Mucosa of stomach (tissue), 1 donor: ENCODE results near the gene GRIP2.

Source experiments
- H3K27me3 ChIP-seq: one replicate; pipeline ENCODE4 v1.7.0; 2013; ENCODE audit warnings: mild to moderate bottlenecking, low read length; ENCODE audit not compliant: control insufficient read depth, insufficient read depth
- H3K36me3 ChIP-seq: one replicate; pipeline ENCODE4 v1.7.0; 2013; ENCODE audit warnings: low read length; ENCODE audit not compliant: control insufficient read depth, insufficient read depth
- H3K4me1 ChIP-seq: one replicate; pipeline ENCODE4 v1.7.0; 2013; ENCODE audit warnings: mild to moderate bottlenecking, low read length; ENCODE audit not compliant: control insufficient read depth, insufficient read depth
- H3K4me3 ChIP-seq: one replicate; pipeline ENCODE4 v1.7.0; 2013; ENCODE audit warnings: low read length
- H3K9ac ChIP-seq: one replicate; pipeline ENCODE4 v1.7.0; 2013; ENCODE audit warnings: mild to moderate bottlenecking, low read length, moderate library complexity
- H3K9me3 ChIP-seq: one replicate; pipeline ENCODE4 v1.7.0; 2013; ENCODE audit warnings: mild to moderate bottlenecking, low read length, moderate library complexity; ENCODE audit not compliant: control insufficient read depth
- donor health status: Pancreatic carcinoma.

Gene GRIP2

GRCh38 chr3:14480207-14481017 is 59.7 kb downstream of the GRIP2 start:
- H3K36me3 ChIP-seq, result peaks cover 13% of the 10 kb centered on the region
- H3K9me3 ChIP-seq, result no peaks in the 10 kb centered on the region
- H3K4me1 ChIP-seq, result peaks cover 4% of the 10 kb centered on the region
- H3K4me3 ChIP-seq, result no peak overlapping the region
- H3K9ac ChIP-seq, result no peak overlapping the region
- H3K27me3 ChIP-seq, result no peaks in the 10 kb centered on the region

DNA sequence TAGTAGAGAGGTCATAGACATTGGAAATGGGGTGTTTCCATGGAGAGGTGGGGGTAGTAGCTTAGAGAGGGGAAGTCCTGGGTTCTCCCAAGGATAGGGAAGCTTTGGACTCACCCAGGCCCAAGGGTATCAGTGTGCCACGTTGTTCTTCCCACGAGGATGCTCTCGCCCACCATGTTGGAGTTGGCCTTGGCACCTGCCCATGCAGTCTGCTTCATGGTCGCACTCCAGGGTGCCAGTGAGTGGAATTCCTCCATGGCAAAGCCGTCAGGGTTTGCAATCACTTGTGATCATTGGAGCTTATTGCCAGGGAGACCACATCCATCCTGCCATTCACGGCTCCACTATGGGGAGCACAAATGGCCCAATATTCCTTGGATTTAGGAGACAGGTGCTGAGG is 60.6 kb downstream of the GRIP2 start:
- H3K4me1 ChIP-seq, result peaks cover 4% of the 10 kb centered on the region
- peaks cover 13% of the 10 kb centered on the region for H3K36me3 ChIP-seq
- no peak overlapping the region for H3K9ac ChIP-seq
- no peaks in the 10 kb centered on the region for H3K9me3 ChIP-seq
- H3K4me3 ChIP-seq, result no peak overlapping the region
- H3K27me3 ChIP-seq, result no peaks in the 10 kb centered on the region

- H3K9ac ChIP-seq, result no peak overlapping the region
- no peaks in the 10 kb centered on the region for H3K9me3 ChIP-seq
- H3K36me3 ChIP-seq, result peaks cover 13% of the 10 kb centered on the region
These were observed 61.1 kb downstream of the GRIP2 start for GRCh38 chr3:14478956-14479550.

GRCh38 chr3:14477311-14477935 is 62.7 kb downstream of the GRIP2 start:
- Histone ChIP-seq H3K36me3 (peaks cover 13% of the 10 kb centered on the region), H3K4me3 (no peak overlapping the region), H3K9me3 (no peaks in the 10 kb centered on the region), H3K27me3 (no peaks in the 10 kb centered on the region), H3K9ac (no peak overlapping the region), H3K4me1 (peaks cover 4% of the 10 kb centered on the region)

More at GRCh38 chr3:14478956-14479550, 61.1 kb downstream of the GRIP2 start:
- H3K27me3 ChIP-seq, result no peaks in the 10 kb centered on the region
- H3K4me3 ChIP-seq, result no peak overlapping the region
- H3K4me1 ChIP-seq, result peaks cover 4% of the 10 kb centered on the region

DNA sequence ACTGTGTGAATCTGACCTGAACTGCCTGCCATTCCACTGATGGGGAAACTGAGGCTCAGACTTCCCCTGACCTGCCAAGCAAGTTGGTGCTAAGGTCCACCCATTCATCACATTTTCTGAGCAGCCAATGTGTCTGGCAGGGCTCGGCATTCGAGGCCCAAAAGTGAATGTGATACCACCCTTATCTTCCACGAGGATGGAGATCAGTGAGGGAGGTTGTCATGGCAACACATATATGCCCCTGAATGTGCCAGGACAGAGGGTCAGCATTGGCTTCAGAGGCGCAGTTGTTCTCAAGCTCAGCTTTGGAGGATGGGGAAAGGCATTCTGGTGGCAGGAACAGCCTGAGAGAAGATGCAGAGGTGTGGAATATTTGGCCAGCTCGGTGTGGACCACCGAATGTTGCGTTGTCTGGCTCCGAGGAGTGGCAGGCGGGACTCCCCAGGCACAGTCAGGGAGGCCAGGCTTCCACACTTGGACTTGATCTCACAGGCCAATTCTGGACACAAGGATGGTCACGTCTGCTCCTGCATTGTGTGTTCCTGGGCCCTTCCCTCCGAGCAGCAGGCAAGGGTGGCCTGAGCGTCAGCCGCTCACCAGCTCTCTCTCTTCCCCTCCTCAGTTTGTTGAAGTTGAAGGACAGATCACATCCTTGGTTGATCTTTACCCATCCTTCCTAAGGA is 63.4 kb downstream of the GRIP2 start:
- Histone ChIP-seq H3K9ac (no peak overlapping the region), H3K4me3 (no peak overlapping the region), H3K9me3 (no peaks in the 10 kb centered on the region), H3K36me3 (peaks cover 9% of the 10 kb centered on the region), H3K27me3 (no peaks in the 10 kb centered on the region), H3K4me1 (peaks cover 4% of the 10 kb centered on the region)

- Histone ChIP-seq H3K27me3 (no peaks in the 10 kb centered on the region), H3K4me1 (peaks cover 4% of the 10 kb centered on the region), H3K9ac (no peak overlapping the region), H3K36me3 (peaks cover 7% of the 10 kb centered on the region), H3K4me3 (no peak overlapping the region), H3K9me3 (no peaks in the 10 kb centered on the region)
These were observed 64.5 kb downstream of the GRIP2 start for GRCh38 chr3:14475621-14476020.

DNA sequence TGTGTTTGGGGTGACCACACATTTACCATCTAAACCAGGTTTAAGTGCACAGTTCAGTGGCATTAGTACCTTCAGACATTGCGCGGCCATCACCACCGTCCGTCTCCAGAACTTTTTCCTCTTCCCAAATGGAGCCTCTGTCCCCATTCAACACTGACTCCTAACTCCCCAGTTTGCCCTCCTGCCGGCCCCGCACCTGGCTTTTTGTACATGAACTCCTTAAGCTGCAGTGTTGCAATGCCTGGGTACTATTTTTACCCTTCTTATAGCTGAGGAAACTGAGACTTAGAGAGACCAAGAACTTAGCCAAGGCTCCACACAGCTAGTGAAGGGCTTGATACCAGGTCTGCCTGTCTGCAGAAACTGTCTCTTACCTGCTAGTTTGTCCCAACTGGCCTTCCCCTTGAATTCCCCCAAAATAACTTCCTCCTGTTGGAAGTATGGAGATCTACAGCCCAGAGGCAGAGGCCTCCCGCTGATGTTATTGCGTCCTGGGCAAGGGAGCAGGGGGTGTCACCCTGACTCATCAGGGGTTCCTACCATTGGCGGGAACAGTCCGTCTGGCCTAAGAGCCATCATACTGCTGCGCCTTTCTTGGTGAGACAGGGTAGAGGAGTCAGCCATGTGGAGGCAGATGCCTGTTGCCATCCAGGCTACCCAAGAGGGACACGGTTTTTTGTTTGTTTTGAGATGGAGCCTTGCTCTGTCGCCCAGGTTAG is 65.6 kb downstream of the GRIP2 start:
- Histone ChIP-seq H3K9ac (no peak overlapping the region), H3K4me3 (no peak overlapping the region), H3K36me3 (no peaks in the 10 kb centered on the region), H3K9me3 (no peaks in the 10 kb centered on the region), H3K27me3 (no peaks in the 10 kb centered on the region), H3K4me1 (peaks cover under 1% of the 10 kb centered on the region)

GRCh38 chr3:14473411-14473891 is 66.7 kb downstream of the GRIP2 start:
- Histone ChIP-seq H3K4me1 (no peaks in the 10 kb centered on the region), H3K36me3 (no peaks in the 10 kb centered on the region), H3K4me3 (no peak overlapping the region), H3K9ac (no peak overlapping the region), H3K9me3 (no peaks in the 10 kb centered on the region), H3K27me3 (no peaks in the 10 kb centered on the region)

- Histone ChIP-seq H3K4me1 (no peaks in the 10 kb centered on the region), H3K9ac (no peak overlapping the region), H3K4me3 (no peak overlapping the region), H3K9me3 (no peaks in the 10 kb centered on the region), H3K27me3 (no peaks in the 10 kb centered on the region), H3K36me3 (no peaks in the 10 kb centered on the region)
These were observed 67.4 kb downstream of the GRIP2 start for GRCh38 chr3:14472471-14473351.

GRCh38 chr3:14471690-14472089 is 68.5 kb downstream of the GRIP2 start:
- Histone ChIP-seq H3K9me3 (no peaks in the 10 kb centered on the region), H3K4me1 (no peaks in the 10 kb centered on the region), H3K27me3 (no peaks in the 10 kb centered on the region), H3K4me3 (no peak overlapping the region), H3K36me3 (peaks cover 6% of the 10 kb centered on the region), H3K9ac (no peak overlapping the region)

DNA sequence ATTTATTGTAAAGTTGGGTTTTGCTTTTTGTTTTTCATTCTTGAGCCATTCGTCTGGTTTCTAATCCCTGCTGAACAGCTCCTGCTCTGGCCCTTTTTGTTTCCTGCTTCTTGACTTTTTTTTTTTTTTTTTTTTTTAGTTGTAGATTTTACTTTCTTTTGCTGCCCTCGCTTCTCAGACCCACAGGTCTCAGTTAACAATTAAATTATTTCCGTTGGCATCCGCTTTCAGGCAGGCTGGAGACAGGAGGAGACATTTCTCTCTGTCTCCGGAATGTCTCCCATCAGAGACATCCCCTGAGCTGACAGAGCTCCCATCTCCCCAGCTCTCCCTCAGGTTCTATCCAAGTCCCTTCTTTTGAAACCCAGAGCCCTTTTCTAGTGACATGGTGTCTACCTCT is 69.1 kb downstream of the GRIP2 start:
- Histone ChIP-seq H3K36me3 (peaks cover 6% of the 10 kb centered on the region), H3K4me3 (no peak overlapping the region)

More for the DNA sequence above, 69.1 kb downstream of the GRIP2 start:
- Histone ChIP-seq H3K9ac (no peak overlapping the region), H3K4me1 (no peaks in the 10 kb centered on the region), H3K9me3 (no peaks in the 10 kb centered on the region), H3K27me3 (no peaks in the 10 kb centered on the region)
